ENCODE results near the gene PBX1.

PBX1 gene

GRCh38 chr1:164891615-164892014, 332.6 kb downstream of the PBX1 start:
- TF ChIP-seq CTCF (IDR thresholded peaks at IDR 0.05; ENCODE audit: low read depth, low read length): no peak
- no peak for DNase-seq (ENCODE audit: extremely low read depth, low read depth)

- TF ChIP-seq CTCF (IDR thresholded peaks at IDR 0.05; ENCODE audit: low read depth, low read length): no peak
- DNase-seq (ENCODE audit: extremely low read depth, low read depth): no peak
These were observed 336.3 kb downstream of the PBX1 start for GRCh38 chr1:164895026-164895912.

GRCh38 chr1:164901031-164901430, 342.0 kb downstream of the PBX1 start:
- TF ChIP-seq CTCF (IDR thresholded peaks at IDR 0.05; ENCODE audit: low read depth, low read length): no peak
- no peak for DNase-seq (ENCODE audit: extremely low read depth, low read depth)

Data from AG09319 (cell line).